SK-N-SH treated with all-trans-retinoic acid at 6 μM for 48 hours (cell line): ENCODE results near the gene CD84.

ENCODE experiments used
- ATAC-seq: fragments of 200-7000 bp; cut with Tn5 transposase; 3 replicates; pipeline ENCODE4 v1.9.1; 2020; ENCODE audit warnings: mild to moderate bottlenecking, moderate library complexity
- ARNTL ChIP-seq: fragments of 450-650 bp; formaldehyde crosslinking; IDR thresholded peaks from 2 replicates; pipeline ENCODE4 v1.5.0; 2020; ENCODE audit warnings: low read depth, mild to moderate bottlenecking, moderate library complexity, borderline replicate concordance
- BACH2 ChIP-seq: fragments of 250-450 bp; sonication (Bioruptor Pico); IDR thresholded peaks from 2 replicates; pipeline ENCODE4 v1.9.0; 2021; ENCODE audit warnings: mild to moderate bottlenecking, borderline replicate concordance
- CSDC2 ChIP-seq: fragments of 250-450 bp; sonication (Bioruptor Pico); IDR thresholded peaks from 2 replicates; pipeline ENCODE4 v1.5.0; 2020; ENCODE audit warnings: mild to moderate bottlenecking, moderate library complexity
- GLIS3 ChIP-seq: fragments of 250-450 bp; sonication (Bioruptor Pico); IDR thresholded peaks from 2 replicates; pipeline ENCODE4 v1.5.0; 2020; ENCODE audit warnings: mild to moderate bottlenecking, moderate library complexity
- ISL1 ChIP-seq: fragments of 250-450 bp; sonication (Bioruptor Pico); IDR thresholded peaks from 2 replicates; pipeline ENCODE4 v2.1.2; 2022; ENCODE audit warnings: mild to moderate bottlenecking, moderate library complexity
- PPARA ChIP-seq: fragments of 250-450 bp; sonication (Bioruptor Pico); IDR thresholded peaks from 2 replicates; pipeline ENCODE4 v1.5.0; 2020; ENCODE audit warnings: mild to moderate bottlenecking, borderline replicate concordance
- RARB ChIP-seq: fragments of 250-450 bp; sonication (Bioruptor Pico); IDR thresholded peaks from 2 replicates; pipeline ENCODE4 v1.8.0; 2021; ENCODE audit warnings: mild to moderate bottlenecking, moderate library complexity
- TOX ChIP-seq: fragments of 250-450 bp; sonication (Bioruptor Pico); IDR thresholded peaks from 2 replicates; pipeline ENCODE4 v1.8.0; 2021; ENCODE audit warnings: mild to moderate bottlenecking, moderate library complexity, borderline replicate concordance
- ZC3H10 ChIP-seq: fragments of 250-450 bp; sonication (Bioruptor Pico); IDR thresholded peaks from 2 replicates; pipeline ENCODE4 v1.5.1; 2021; ENCODE audit warnings: mild to moderate bottlenecking, moderate library complexity
- ZFP3 ChIP-seq: fragments of 250-450 bp; sonication (Bioruptor Pico); IDR thresholded peaks from 2 replicates; pipeline ENCODE4 v1.5.0; 2020; ENCODE audit warnings: mild to moderate bottlenecking, moderate library complexity
- ZFP30 ChIP-seq: fragments of 450-650 bp; formaldehyde crosslinking; IDR thresholded peaks from 2 replicates; pipeline ENCODE4 v1.5.0; 2022; ENCODE audit warnings: mild to moderate bottlenecking, moderate library complexity
- ZNF565 ChIP-seq: fragments of 450-650 bp; formaldehyde crosslinking; conservative IDR thresholded peaks from 2 replicates; pipeline ENCODE4 v1.5.0; 2020; ENCODE audit warnings: low read depth, mild to moderate bottlenecking, moderate library complexity
- ZNF70 ChIP-seq: fragments of 450-650 bp; formaldehyde crosslinking; IDR thresholded peaks from 2 replicates; pipeline ENCODE4 v1.5.0; 2020; ENCODE audit warnings: mild to moderate bottlenecking, moderate library complexity
- ZNF8 ChIP-seq: fragments of 450-650 bp; formaldehyde crosslinking; IDR thresholded peaks from 2 replicates; pipeline ENCODE4 v1.5.0; 2020; ENCODE audit warnings: mild to moderate bottlenecking, moderate library complexity
- TF ChIP-seq, protein P1 (sequence below): fragments of 250-450 bp; sonication (Bioruptor Pico); IDR thresholded peaks from 2 replicates; pipeline ENCODE4 v1.5.0; 2020; ENCODE audit warnings: mild to moderate bottlenecking, moderate library complexity
- TF ChIP-seq, protein P2 (sequence below): fragments of 250-450 bp; sonication (Bioruptor Pico); IDR thresholded peaks from 2 replicates; pipeline ENCODE4 v1.5.1; 2021; ENCODE audit warnings: mild to moderate bottlenecking, moderate library complexity
- TF ChIP-seq, protein P3 (sequence below): fragments of 250-450 bp; sonication (Bioruptor Pico); IDR thresholded peaks from 2 replicates; pipeline ENCODE4 v1.8.0; 2021; ENCODE audit warnings: low read depth, mild to moderate bottlenecking, moderate library complexity, borderline replicate concordance
- TF ChIP-seq, protein P4 (sequence below): fragments of 250-450 bp; sonication (Bioruptor Pico); IDR thresholded peaks from 2 replicates; pipeline ENCODE4 v1.8.0; 2020; ENCODE audit warnings: mild to moderate bottlenecking, moderate library complexity, borderline replicate concordance
- TF ChIP-seq, protein P5 (sequence below): fragments of 250-450 bp; sonication (Bioruptor Pico); IDR thresholded peaks from 2 replicates; pipeline ENCODE4 v1.5.1; 2020; ENCODE audit warnings: low read depth, mild to moderate bottlenecking, moderate library complexity

Gene CD84

DNA sequence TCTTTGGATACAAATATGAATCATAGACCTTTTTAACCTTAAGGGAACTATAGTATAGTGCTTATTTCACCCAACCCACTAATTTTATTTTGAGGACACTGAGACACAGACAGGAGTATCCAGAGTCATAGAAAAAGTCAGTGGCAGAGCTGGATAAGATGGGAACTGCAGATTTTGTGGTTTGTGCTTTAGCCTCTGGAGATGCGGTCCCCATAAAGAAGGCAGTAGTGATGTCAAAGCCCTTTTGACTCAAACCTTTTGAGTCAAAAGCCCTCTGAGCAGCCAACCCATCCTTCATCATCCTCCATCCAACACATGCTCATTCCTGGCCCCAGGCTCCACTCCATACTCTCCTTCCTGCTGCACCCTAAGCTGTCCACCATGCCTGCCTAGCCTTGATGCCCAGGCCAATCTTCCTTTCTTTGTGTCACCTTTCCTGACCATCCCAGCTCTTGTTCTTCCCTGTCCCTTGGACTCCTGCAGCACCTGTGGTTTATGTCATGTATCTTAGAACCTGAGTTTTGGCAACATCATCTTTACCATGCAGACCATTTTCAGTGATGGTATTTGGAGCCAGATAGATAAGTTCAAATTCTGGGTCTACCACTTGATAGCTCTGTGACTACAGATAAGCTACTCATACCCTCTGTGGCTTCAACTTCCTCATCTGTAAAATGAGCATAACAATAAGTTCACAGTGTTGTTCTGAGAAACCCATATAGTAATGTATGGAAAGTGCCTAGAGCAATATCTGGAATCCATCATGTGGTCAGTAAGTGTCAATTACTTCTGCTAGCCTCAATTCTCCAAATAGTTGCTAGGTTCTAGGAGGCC lies 47.4 kb upstream of the CD84 start:
- ATAC-seq = no peak

DNA sequence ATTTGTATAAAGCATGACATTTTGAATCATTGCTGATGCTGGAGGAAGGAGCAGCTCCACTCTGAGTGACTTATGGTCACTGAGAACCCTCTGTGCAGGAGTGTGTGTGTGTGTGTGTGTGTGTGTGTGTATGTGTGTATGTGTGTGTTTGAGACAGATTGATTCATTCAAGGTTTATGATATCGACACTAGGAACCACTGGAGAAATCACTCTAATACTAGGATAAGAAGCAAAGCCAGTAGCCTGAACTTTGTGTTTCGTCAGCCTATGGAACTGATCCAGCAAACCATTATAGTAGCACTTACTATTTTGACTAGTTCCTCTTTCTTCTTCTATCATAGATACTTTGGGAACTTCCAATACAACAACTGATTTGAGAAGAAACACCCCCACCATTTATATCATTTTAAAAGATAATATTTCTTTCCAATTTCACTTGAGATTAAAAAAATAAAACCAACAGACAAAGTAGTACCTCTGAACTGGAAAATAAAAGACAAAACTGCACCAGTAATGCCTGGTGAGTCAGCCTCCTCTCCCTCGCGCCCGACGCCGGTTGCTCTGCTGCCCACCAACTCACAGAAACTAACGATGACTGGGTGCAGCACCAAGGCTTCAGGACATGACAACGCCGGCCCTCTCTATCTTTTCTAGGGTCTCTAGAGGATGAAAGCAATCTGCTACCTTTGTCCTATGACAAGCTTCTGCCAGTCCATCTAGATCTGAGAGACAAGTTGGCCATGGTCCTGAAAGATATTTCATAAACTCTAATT lies 46.6 kb upstream of the CD84 start:
- no peak for ATAC-seq

More for the DNA sequence above, 47.4 kb upstream of the CD84 start:
- no peak for TF ChIP-seq TOX (CRISPR knock-in tag)
- no peak for TF ChIP-seq ISL1 (CRISPR knock-in tag)
- TF ChIP-seq, protein P1, sequence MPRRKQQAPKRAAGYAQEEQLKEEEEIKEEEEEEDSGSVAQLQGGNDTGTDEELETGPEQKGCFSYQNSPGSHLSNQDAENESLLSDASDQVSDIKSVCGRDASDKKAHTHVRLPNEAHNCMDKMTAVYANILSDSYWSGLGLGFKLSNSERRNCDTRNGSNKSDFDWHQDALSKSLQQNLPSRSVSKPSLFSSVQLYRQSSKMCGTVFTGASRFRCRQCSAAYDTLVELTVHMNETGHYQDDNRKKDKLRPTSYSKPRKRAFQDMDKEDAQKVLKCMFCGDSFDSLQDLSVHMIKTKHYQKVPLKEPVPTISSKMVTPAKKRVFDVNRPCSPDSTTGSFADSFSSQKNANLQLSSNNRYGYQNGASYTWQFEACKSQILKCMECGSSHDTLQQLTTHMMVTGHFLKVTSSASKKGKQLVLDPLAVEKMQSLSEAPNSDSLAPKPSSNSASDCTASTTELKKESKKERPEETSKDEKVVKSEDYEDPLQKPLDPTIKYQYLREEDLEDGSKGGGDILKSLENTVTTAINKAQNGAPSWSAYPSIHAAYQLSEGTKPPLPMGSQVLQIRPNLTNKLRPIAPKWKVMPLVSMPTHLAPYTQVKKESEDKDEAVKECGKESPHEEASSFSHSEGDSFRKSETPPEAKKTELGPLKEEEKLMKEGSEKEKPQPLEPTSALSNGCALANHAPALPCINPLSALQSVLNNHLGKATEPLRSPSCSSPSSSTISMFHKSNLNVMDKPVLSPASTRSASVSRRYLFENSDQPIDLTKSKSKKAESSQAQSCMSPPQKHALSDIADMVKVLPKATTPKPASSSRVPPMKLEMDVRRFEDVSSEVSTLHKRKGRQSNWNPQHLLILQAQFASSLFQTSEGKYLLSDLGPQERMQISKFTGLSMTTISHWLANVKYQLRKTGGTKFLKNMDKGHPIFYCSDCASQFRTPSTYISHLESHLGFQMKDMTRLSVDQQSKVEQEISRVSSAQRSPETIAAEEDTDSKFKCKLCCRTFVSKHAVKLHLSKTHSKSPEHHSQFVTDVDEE = no peak
- no peak for TF ChIP-seq ZNF565 (CRISPR knock-in tag)
- no peak for TF ChIP-seq ZFP30 (CRISPR knock-in tag)
- TF ChIP-seq ZFP3 = no peak
- no peak for TF ChIP-seq CSDC2 (CRISPR knock-in tag)
- no peak for TF ChIP-seq PPARA (CRISPR knock-in tag)
- TF ChIP-seq, protein P2, sequence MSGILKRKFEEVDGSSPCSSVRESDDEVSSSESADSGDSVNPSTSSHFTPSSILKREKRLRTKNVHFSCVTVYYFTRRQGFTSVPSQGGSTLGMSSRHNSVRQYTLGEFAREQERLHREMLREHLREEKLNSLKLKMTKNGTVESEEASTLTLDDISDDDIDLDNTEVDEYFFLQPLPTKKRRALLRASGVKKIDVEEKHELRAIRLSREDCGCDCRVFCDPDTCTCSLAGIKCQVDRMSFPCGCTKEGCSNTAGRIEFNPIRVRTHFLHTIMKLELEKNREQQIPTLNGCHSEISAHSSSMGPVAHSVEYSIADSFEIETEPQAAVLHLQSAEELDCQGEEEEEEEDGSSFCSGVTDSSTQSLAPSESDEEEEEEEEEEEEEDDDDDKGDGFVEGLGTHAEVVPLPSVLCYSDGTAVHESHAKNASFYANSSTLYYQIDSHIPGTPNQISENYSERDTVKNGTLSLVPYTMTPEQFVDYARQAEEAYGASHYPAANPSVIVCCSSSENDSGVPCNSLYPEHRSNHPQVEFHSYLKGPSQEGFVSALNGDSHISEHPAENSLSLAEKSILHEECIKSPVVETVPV (CRISPR knock-in tag) = no peak
- no peak for TF ChIP-seq BACH2
- no peak for TF ChIP-seq ARNTL (CRISPR knock-in tag)
- no peak for TF ChIP-seq RARB
- no peak for TF ChIP-seq GLIS3

More for the DNA sequence above, 46.6 kb upstream of the CD84 start:
- TF ChIP-seq ZNF565 (CRISPR knock-in tag) (no peak), RARB (no peak), ISL1 (CRISPR knock-in tag) (no peak), ZC3H10 (CRISPR knock-in tag) (no peak), ZFP3 (no peak), ZNF8 (CRISPR knock-in tag) (no peak), ZFP30 (CRISPR knock-in tag) (no peak), ZNF70 (CRISPR knock-in tag) (no peak)
- TF ChIP-seq, protein P3, sequence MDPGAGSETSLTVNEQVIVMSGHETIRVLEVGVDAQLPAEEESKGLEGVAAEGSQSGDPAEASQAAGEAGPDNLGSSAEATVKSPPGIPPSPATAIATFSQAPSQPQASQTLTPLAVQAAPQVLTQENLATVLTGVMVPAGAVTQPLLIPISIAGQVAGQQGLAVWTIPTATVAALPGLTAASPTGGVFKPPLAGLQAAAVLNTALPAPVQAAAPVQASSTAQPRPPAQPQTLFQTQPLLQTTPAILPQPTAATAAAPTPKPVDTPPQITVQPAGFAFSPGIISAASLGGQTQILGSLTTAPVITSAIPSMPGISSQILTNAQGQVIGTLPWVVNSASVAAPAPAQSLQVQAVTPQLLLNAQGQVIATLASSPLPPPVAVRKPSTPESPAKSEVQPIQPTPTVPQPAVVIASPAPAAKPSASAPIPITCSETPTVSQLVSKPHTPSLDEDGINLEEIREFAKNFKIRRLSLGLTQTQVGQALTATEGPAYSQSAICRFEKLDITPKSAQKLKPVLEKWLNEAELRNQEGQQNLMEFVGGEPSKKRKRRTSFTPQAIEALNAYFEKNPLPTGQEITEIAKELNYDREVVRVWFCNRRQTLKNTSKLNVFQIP (CRISPR knock-in tag) = no peak
- TF ChIP-seq, protein P4, sequence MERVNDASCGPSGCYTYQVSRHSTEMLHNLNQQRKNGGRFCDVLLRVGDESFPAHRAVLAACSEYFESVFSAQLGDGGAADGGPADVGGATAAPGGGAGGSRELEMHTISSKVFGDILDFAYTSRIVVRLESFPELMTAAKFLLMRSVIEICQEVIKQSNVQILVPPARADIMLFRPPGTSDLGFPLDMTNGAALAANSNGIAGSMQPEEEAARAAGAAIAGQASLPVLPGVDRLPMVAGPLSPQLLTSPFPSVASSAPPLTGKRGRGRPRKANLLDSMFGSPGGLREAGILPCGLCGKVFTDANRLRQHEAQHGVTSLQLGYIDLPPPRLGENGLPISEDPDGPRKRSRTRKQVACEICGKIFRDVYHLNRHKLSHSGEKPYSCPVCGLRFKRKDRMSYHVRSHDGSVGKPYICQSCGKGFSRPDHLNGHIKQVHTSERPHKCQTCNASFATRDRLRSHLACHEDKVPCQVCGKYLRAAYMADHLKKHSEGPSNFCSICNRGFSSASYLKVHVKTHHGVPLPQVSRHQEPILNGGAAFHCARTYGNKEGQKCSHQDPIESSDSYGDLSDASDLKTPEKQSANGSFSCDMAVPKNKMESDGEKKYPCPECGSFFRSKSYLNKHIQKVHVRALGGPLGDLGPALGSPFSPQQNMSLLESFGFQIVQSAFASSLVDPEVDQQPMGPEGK (CRISPR knock-in tag) = no peak
- TF ChIP-seq, protein P2 (CRISPR knock-in tag) = no peak
- TF ChIP-seq, protein P5, sequence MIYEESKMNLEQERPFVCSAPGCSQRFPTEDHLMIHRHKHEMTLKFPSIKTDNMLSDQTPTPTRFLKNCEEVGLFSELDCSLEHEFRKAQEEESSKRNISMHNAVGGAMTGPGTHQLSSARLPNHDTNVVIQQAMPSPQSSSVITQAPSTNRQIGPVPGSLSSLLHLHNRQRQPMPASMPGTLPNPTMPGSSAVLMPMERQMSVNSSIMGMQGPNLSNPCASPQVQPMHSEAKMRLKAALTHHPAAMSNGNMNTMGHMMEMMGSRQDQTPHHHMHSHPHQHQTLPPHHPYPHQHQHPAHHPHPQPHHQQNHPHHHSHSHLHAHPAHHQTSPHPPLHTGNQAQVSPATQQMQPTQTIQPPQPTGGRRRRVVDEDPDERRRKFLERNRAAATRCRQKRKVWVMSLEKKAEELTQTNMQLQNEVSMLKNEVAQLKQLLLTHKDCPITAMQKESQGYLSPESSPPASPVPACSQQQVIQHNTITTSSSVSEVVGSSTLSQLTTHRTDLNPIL (CRISPR knock-in tag) = no peak
